Bronchial epithelial cell (primary cell): ENCODE data around the gene TNFSF18. TPM values are rescaled to one million over a fixed set of nuclear protein-coding genes. Genes with fewer than 3 reads are reported as not detected.

Experiments
- DNase-seq: peaks from one replicate; pipeline ENCODE4 v3.0.0-alpha.2; 2010; ENCODE audit warnings: low read depth
- FAIRE-seq: peaks from 2 replicates; lab custom pipeline; 2011; peaks lifted over from hg19 to GRCh38; lab: Jason Lieb, UNC
- H3K27me3 ChIP-seq: 2 replicates; pipeline ENCODE4 v1.5.1; 2011; ENCODE audit warnings: low read length; ENCODE audit not compliant: control insufficient read depth, insufficient read depth
- H3K36me3 ChIP-seq: 2 replicates; pipeline ENCODE4 v1.5.1; 2011; ENCODE audit warnings: low read length; ENCODE audit not compliant: control insufficient read depth, insufficient read depth
- H3K4me3 ChIP-seq: 2 replicates; pipeline ENCODE4 v1.5.1; 2011; ENCODE audit warnings: mild to moderate bottlenecking, low read depth, low read length, control low read depth
- CTCF ChIP-seq: IDR thresholded peaks from 2 replicates; pipeline ENCODE4 v1.5.1; 2011; ENCODE audit warnings: mild to moderate bottlenecking, moderate library complexity, low read length, control low read depth, inconsistent platforms; ENCODE audit not compliant: insufficient read depth, severe bottlenecking
- total RNA-seq: library from RNA; depleted of rRNA; stranded (reverse); fragments of >200 nt; gene quantifications from 2 replicates; pipeline ENCODE4 v1.2.1, GENCODE V29; 2014

The TNFSF18 gene
- total RNA-seq, 1 donor from 2014 or later: not detected

- TF ChIP-seq CTCF: no peak
- no peak for FAIRE-seq
- H3K4me3 ChIP-seq: no peak overlapping the region
- DNase-seq: no peak
- H3K36me3 ChIP-seq: no peaks in the 10 kb centered on the region
- no peaks in the 10 kb centered on the region for H3K27me3 ChIP-seq
Measured at GRCh38 chr1:173038875-173039554, 11.7 kb downstream of the TNFSF18 start.

- no peak for DNase-seq
- TF ChIP-seq CTCF: no peak
- FAIRE-seq: no peak
- Histone ChIP-seq H3K36me3 (no peaks in the 10 kb centered on the region), H3K4me3 (no peak overlapping the region), H3K27me3 (no peaks in the 10 kb centered on the region)
Measured at GRCh38 chr1:173024543-173024942, 26.2 kb downstream of the TNFSF18 start.

DNA sequence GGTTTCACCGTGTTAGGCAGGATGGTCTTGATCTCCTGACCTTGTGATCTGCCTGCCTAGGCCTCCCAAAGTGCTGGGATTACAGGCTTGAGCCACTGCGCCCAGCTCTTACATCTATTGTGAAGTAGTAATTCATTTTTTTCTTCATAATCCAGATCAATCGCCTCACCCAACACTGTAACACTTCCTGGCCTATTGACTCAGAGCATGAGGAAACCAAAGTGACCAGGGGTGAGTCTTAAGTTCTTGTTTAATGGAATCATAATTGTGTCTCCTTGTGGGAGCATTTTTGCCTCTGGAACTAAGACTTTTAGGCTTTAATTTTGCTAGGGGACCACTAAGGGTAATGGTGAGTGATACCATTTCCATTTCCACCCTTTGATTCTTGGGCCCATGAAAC, 27.4 kb downstream of the TNFSF18 start:
- no peaks in the 10 kb centered on the region for H3K27me3 ChIP-seq
- no peak for FAIRE-seq

GRCh38 chr1:173020138-173020750, 30.5 kb downstream of the TNFSF18 start:
- FAIRE-seq: no peak
- no peak for DNase-seq

More for the DNA sequence above, 27.4 kb downstream of the TNFSF18 start:
- H3K4me3 ChIP-seq: no peak overlapping the region
- peak; percentile 44 for DNase-seq
- H3K36me3 ChIP-seq: no peaks in the 10 kb centered on the region
- no peak for TF ChIP-seq CTCF

DNA sequence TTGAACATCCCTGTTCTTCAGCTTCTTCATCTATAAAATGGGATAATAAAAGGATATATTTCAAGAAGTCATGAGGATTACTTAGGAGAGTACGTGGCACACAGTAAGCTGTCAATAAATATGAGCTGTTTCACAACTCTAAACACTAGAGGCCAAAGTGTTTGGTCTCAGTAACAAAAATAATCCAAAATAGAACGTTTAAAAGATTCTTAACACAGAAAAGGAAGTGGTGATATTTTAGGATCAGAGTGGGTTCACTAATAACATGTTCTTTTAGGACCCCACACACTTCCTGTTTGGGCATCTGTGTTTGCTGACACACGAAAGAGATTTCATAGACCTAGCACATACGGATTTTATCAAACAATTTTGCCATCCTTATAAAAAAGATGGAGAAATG, 32.9 kb downstream of the TNFSF18 start:
- no peaks in the 10 kb centered on the region for H3K36me3 ChIP-seq
- H3K27me3 ChIP-seq: no peaks in the 10 kb centered on the region
- FAIRE-seq (no peak), DNase-seq (no peak)
- H3K4me3 ChIP-seq: no peak overlapping the region
- no peak for TF ChIP-seq CTCF

More at GRCh38 chr1:173020138-173020750, 30.5 kb downstream of the TNFSF18 start:
- no peak overlapping the region for H3K4me3 ChIP-seq
- TF ChIP-seq CTCF: no peak
- H3K27me3 ChIP-seq: no peaks in the 10 kb centered on the region
- no peaks in the 10 kb centered on the region for H3K36me3 ChIP-seq
